ENCODE measurements around the gene ASB8.
A peak's percentile ranks its signal among the peaks of the same experiment; 100 is the strongest.

The ASB8 gene, protein sequence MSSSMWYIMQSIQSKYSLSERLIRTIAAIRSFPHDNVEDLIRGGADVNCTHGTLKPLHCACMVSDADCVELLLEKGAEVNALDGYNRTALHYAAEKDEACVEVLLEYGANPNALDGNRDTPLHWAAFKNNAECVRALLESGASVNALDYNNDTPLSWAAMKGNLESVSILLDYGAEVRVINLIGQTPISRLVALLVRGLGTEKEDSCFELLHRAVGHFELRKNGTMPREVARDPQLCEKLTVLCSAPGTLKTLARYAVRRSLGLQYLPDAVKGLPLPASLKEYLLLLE

DNA sequence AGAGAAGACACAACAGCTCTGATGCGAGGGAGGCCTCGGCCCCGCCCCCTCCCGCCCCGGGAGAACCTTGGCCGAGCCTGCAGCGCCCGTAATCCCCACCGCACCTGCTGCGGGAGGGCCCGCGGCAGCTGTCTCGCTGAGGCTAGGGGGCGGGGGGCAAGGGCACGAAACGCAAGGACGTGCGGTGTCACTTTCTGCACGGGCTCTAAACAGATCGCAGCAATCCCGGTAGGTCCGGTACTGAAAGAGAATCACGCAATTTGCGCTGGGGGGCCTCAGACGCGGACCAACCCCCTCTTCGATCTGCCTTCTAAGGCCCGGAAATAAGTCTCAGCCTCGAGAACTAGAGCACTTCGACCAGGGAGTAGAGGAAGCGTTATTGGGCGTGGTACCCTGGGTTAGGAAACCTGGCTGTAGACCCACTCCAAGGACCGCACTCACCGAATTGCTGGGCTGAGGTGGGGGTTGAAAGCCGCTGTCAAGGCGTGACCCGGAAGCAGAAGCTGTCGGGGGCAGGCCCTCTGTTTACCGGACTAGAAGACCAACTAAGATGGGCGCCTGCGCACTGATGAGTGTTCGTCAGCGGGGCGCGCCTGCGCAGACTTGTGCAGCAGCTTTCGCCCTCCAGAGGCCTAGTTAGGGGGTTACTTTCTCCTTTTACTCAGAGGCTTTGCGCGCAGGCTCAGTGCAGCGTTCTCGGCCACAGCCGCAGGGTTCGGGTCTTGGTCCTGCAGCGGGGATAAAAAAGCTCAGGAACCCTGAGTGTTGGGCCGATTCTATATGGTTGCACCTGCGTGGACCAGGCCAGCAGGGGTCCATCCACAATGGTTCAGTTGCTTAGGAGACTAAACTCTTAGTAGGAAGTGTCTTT, at the start of gene ASB8:
Gene ASB8, minus strand, starts transcription at position 498 of the 871 bp plus-strand sequence. CDS start 4,019 bp downstream, outside the sequence.
- peak; percentile 94 for DNase-seq

DNA sequence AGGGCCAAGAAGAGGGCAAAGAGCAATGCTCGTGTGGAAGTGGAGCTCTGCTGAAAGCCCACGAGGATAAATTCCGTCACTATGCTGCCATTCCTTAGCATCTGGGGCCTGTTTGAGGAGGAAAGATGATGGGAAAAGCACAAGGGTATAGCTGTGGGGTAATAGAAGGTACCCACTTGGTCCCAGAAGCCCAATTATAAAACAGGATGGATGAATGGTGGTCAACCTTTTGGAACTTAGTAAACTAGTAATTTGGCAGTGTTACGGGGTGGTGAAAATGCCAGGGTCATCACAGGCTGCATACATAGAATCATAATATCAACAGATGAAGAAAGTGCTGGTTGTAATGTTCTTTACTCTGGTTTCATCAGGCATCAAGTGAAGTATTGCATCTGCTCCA, 45.9 kb upstream of the ASB8 start, which contains the start of gene OR10AD1:
Gene OR10AD1, minus strand, starts transcription at position 101 of the 400 bp plus-strand sequence. Its CDS starts 0 bp downstream, at position 101.
- no peak for DNase-seq

GRCh38 chr12:48202766-48203165, 45.5 kb upstream of the ASB8 start:
- no peak for DNase-seq

GRCh38 chr12:48201516-48201915, 44.2 kb upstream of the ASB8 start:
- no peak for DNase-seq

GRCh38 chr12:48201091-48201490, 43.8 kb upstream of the ASB8 start:
- DNase-seq: no peak

GRCh38 chr12:48199774-48200221, 42.5 kb upstream of the ASB8 start:
- DNase-seq: no peak

- no peak for DNase-seq
Observed at GRCh38 chr12:48198985-48199384, 41.7 kb upstream of the ASB8 start.

GRCh38 chr12:48198672-48198971, 41.3 kb upstream of the ASB8 start:
- no peak for DNase-seq

DNA sequence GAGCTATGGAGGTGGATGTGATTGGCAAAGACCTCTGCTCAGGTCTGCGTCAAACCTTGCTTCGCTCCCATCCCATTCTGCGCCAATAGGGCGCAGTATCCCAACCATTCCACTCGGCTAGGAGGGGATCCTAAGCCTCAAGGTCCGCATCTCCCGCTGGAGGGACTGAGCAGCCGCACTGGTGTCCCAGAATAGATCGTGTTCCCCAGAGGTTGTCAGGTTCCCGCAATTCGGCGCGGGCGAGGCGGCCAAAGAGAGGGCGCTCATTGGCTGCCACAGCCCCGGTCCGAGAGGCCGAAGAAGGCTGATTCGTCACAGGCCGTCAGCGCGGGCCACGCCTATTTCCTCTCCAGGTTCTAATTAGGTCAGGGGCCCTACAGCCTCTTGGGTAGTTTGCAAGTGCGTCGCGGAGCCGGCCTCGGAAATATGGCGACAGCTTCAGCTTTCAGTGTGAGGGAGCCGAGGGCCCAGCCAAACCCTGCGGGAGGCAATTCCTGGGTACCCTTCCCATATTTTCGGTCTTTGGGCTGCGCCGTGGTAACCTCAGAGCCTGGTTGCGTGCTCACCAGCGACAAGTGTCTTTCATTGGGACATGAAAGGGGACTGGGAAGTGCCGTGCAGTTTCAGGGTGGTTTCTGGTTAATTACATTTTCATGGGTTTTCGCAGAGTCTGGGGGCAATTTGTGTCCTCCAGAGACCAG, 40.8 kb upstream of the ASB8 start:
- DNase-seq: peak; percentile 90

- peak; percentile 68 for DNase-seq
Observed at GRCh38 chr12:48197549-48197970, 40.2 kb upstream of the ASB8 start.

DNA sequence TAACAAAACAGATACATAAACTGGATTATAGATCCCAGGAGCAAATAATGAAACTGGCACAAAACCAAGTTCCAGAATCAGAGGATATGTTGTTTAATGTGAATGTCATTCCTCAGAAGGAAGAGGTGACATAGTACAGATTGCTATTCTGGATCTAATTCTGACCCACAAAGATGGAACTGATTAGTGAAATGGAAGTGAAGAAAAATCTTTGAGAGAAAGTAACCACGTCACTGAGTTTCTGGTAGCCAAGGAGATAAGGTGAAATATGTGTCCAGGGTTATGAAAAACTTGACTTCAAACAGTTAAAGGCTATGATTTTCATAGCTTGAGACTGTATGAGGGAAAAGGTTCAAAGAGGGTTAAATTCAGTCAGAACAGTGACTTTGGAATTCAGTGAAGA, 37.5 kb upstream of the ASB8 start:
- DNase-seq: no peak

DNA sequence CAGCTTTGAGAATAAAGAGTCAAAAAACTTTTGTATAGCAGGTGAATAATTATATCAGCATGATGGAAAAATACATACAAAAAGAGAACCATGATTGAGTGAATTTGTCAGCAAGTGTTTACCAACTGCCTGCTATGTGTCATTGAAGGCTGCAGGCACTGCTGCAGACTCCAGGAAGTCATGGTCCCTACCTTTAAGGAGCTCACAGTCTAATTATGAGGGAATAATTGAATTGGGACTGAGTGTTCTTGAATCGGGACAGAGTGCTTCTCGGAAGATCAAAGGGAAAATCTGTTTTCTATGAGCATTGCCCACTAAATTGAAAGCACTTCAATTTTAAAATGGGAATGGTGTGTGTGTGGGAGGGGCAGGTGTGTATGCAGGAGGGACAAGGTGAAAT, 36.3 kb upstream of the ASB8 start:
- no peak for DNase-seq

DNA sequence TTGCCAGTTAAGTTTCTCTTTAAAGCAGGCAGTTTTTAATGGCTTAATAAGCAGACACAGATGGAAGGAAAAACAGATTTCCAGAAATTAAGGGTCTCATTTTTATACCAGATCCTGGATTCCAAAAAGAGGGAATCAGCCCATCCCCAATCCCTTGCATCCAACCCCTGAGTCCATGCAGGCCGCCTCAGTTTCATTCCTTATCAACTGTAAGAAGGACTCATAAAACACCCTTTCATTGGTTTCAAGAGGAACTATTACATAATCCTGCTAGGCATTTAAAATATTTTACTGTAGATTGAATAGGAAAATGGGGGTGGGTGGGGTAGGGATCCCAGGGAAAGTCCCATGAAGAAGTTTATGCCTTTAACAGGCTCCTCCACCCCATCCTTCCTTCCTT, 35.5 kb upstream of the ASB8 start:
- DNase-seq: no peak

- no peak for DNase-seq
Observed at GRCh38 chr12:48191096-48191495, 33.8 kb upstream of the ASB8 start.

DNA sequence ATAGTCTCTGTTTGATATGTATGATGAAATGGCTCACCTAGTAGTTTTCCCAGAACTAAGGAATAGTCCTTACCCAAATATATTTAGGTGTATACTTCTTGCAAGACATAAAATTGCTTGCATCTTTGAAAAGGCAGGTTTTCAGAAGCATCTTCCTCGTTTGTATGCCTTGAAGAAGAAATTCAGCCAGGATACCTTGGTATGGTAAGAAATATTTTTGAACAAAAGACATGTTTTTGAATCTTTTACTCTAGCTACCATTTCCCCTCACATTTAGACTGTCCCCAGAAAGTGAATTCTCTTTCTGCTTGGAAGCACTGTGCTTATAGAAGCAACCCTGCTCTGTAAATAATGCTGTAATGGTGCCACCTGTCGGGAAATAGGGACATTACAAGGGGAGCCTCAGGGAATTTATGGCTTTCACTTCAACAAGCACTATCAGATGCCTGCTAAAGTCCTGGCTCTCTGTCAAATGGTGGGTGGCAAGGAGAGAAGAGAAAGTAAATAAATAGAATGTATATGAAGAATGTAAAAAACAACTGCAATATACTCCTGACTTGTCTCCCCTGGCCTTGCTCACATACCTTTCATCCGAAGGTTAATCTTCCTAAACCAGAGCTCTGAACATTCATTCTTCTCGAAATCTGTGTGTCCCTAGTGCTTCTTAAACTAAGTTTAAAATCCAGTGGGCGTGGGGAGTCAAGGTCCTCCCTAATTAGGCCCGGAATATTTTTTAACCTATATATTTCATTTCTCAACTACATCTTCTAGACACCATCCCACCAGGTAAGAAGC, 32.2 kb upstream of the ASB8 start:
- peak; percentile 36 for DNase-seq

DNA sequence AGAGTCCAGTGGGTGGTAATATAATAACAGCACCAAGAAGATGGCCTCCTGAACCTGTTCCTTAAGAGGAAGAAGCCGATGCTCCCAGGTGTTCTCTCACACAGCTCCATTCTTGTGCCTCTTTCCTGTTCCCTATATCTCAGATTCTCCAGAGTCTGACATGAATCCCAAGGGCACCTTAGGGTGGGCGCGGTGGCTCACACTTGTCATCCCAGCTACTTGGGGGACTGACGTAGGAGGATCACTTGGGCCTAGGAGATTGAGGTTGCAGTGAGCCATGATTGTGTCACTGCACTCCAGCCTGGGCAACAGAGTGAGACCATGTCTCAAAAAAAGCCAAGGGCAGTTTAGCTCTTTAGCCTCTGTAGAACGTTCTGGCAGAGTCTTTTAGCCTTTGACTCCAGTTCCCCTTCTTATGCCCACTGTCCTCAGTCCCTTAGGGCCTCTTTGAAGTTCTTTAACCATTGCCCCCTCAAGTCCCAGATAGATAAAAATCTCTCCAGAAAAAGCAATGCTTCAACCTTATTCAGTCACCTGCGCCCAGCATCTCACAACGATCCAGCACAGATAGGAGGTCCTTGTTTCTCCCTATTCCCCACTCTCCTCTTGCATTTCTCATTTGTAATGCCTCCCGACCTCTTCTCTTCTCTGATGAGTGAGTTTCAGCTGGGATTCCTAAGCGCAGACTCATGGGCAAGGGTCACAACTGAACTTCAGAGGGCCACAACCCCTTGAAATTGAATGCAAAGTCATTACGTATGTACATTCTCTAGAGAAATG, 30.8 kb upstream of the ASB8 start:
- no peak for DNase-seq

DNA sequence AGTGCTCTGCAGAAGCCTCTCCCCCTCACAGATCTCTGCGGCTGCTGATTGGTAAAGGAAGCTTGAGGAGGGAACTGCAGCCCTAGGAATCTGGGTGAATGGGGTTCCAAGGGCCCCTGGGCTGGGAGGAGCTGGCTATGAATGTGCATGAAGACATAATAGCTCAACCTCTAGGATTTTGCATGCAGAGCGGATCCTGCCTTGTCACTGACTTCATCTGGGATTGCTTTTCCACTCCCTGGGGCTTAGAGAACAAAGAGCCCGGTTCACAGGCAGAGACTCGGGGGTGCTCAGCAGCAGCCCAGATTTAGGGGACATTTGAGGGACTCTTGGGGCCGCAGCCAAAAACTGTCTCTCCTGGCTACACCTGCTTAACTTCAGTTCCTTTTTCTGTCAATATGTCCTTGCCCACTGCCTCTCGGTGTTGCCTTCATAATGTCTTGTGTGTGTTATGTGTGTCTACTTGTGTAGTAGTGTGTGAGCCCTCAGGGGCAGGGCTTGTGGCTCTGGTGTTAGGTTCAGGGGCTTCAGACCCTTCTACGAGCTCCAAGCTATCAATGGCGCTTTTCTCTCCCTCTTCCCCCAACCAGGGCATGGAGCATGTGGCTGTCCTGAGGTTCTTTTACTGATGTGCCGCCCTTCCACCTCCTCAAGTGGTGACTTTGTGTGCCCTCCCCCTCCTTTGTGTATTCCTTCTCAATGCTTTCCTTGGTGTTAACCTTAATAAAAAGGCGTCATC, 28.0 kb upstream of the ASB8 start:
- no peak for DNase-seq

DNA sequence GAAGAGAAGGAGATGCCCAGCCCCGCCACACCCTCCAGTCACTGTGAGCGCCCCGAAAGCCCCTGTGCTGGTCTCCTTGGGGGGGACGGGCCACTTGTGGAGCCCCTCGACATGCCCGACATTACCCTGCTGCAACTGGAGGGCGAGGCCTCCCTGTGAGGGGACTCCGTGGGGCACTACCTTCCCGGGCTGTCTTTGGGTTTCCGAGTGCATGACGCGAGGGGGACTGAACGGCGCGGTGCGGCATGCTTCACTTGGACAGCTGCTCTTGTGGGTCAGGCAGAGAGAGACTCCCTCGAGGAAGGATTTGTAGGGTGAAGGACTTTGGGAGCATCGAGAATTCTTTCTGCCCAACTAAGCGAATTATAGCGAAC, 27.2 kb upstream of the ASB8 start:
- no peak for DNase-seq

GRCh38 chr12:48183876-48184548, 26.7 kb upstream of the ASB8 start:
- no peak for DNase-seq

DNA sequence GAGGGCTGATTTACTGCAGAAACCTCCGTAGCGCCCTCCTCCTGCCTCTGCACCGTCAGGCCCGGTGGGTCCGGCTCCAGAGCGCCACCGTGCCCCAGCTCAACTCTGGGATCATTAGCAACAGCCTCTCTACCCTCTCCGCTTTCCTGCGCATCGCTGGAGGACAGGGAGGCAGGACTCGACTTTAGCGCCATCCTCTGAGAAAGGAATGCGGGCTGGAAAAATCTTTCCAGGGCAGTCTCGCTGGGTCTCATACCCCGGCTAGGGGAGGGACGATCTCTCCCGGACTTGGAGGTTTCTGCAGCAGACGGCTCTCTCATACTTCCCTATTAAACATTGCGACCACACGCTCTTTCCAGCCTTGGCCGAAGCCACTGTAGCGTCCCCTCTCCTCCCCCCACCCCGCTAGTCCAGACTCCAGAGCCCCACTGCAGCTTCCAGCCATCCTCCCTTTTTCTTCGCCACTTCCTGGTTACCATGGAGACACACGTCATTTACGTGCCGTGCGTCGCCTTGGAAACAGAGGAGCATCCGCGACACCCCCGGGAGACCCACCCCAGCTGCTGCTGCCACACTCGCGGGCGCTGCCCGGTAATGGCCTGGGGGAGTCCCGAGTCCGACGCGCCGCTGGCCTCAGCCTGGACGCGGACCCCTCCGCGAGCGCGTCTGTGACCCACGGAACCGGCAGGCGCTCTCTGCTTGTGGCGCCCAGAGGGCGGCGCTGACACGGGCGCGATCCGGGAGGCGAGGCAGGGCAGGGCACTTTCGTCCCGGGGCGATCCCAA, 26.0 kb upstream of the ASB8 start, which contains the start of gene CCDC184:
Gene CCDC184, plus strand, starts transcription at position 554 of the 785 bp plus-strand sequence. CDS start 479 bp downstream, outside the sequence.
- peak; percentile 84 for DNase-seq
